Peyer's patch (tissue), 4 donors: ENCODE measurements around the gene DYNLT4. TPM values are rescaled to one million over a fixed set of nuclear protein-coding genes. Genes with fewer than 3 reads are reported as not detected.
"Not testable (repeated sequence)": the region's sequence is repeated elsewhere in the genome, so short reads cannot be mapped to it uniquely, and the experiment has no call there.

Experiments used
- DNase-seq, 3 donors: peaks; one replicate each; pipeline ENCODE4 v3.0.0-alpha.2; 2017 to 2019
- H3K27ac ChIP-seq, 4 donors: fragments of 200-600 bp; sonication (generic); one replicate each; pipeline ENCODE4 v1.5.1; 2016 to 2019
- H3K27me3 ChIP-seq, 2 donors: fragments of 200-600 bp; sonication (generic); one replicate each; pipeline ENCODE4 v1.5.1; 2019
- H3K36me3 ChIP-seq, 3 donors: fragments of 200-600 bp; sonication (generic); one replicate each; pipeline ENCODE4 v1.5.1; 2016 to 2019
- H3K4me1 ChIP-seq, 4 donors: fragments of 200-600 bp; sonication (generic); one replicate each; pipeline ENCODE4 v1.5.1; 2016 to 2019
- H3K4me3 ChIP-seq, 4 donors: fragments of 200-600 bp; sonication (generic); 1 replicate in 3 of 4; 2 replicates in 1 of 4; pipeline ENCODE4 v1.5.1; 2016 to 2019; ENCODE audit warnings: mild to moderate bottlenecking in 1 of 4
- H3K9me3 ChIP-seq, 4 donors: fragments of 200-600 bp; sonication (generic); one replicate each; pipeline ENCODE4 v1.5.1; 2016 to 2019; ENCODE audit warnings: mild to moderate bottlenecking in 1 of 4
- CTCF ChIP-seq, 6 experiments: fragments of 450-650 bp in 4 of 6; fragments of 200-600 bp in 2 of 6; sonication (generic) in 1 of 6; IDR thresholded peaks; one replicate each; pipeline ENCODE4 v1.5.1; 2017 to 2019; ENCODE audit warnings: antibody characterized with exemption in 6 of 6, mild to moderate bottlenecking in 3 of 6, moderate library complexity in 1 of 6
- POLR2A ChIP-seq, 2 donors: fragments of 450-650 bp; IDR thresholded peaks; one replicate each; pipeline ENCODE4 v1.5.1; 2017; ENCODE audit warnings: antibody characterized with exemption in 2 of 2, mild to moderate bottlenecking in 2 of 2, moderate library complexity in 2 of 2
- total RNA-seq, 4 donors: library from RNA; depleted of rRNA; stranded (reverse); fragments of >200 nt; gene quantifications; one replicate each; pipeline ENCODE4 v1.1.0, GENCODE V29; 2016

DYNLT4 gene
- total RNA-seq, 4 donors from 2014 or later: 3.5 TPM; not detected in 3

GRCh38 chr1:44842486-44842861, 35.3 kb upstream of the DYNLT4 start:
- TF ChIP-seq CTCF (IDR thresholded peaks at IDR 0.05) (no peak), POLR2A (IDR thresholded peaks at IDR 0.05) (no peak)
- no peaks in the 10 kb centered on the region for H3K36me3 ChIP-seq
- peaks cover 0 to 11% (median 9%) of the 10 kb centered on the region in 4 donors for H3K4me1 ChIP-seq
- no peaks in the 10 kb centered on the region for H3K9me3 ChIP-seq
- peaks cover 0 to 4% of the 10 kb centered on the region in 2 donors for H3K27me3 ChIP-seq
- peak overlapping the region; percentile 27 to 63 (median 51) for H3K4me3 ChIP-seq
- DNase-seq: no peak
- peak overlapping the region in 3 of 4 donors; percentile 4 to 38 (median 21) for H3K27ac ChIP-seq

- Histone ChIP-seq H3K27ac (no peak overlapping the region), H3K36me3 (no peaks in the 10 kb centered on the region), H3K27me3 (peaks cover 0 to 4% of the 10 kb centered on the region in 2 donors), H3K4me1 (peaks cover 0 to 11% (median 9%) of the 10 kb centered on the region in 4 donors), H3K4me3 (no peak overlapping the region), H3K9me3 (no peaks in the 10 kb centered on the region)
- no peak for TF ChIP-seq CTCF (IDR thresholded peaks at IDR 0.05)
- no peak for TF ChIP-seq POLR2A (IDR thresholded peaks at IDR 0.05)
- DNase-seq: no peak
Measured at GRCh38 chr1:44839576-44839975, 32.4 kb upstream of the DYNLT4 start.

- not testable (repeated sequence) for DNase-seq, H3K9me3 ChIP-seq, H3K27me3 ChIP-seq, H3K4me1 ChIP-seq, H3K36me3 ChIP-seq, H3K4me3 ChIP-seq, H3K27ac ChIP-seq
Measured at GRCh38 chr1:44838294-44838693, 31.1 kb upstream of the DYNLT4 start.

GRCh38 chr1:44835738-44836675, 28.9 kb upstream of the DYNLT4 start:
- H3K4me1 ChIP-seq: no peaks in the 10 kb centered on the region
- H3K4me3 ChIP-seq: no peak overlapping the region
- no peaks in the 10 kb centered on the region for H3K27me3 ChIP-seq
- peak; percentile 86 to 96 (median 93) for DNase-seq
- no peaks in the 10 kb centered on the region for H3K36me3 ChIP-seq
- TF ChIP-seq POLR2A (IDR thresholded peaks at IDR 0.05): no peak
- TF ChIP-seq CTCF (IDR thresholded peaks at IDR 0.05): peak; percentile 68 to 87 (median 77)
- no peaks in the 10 kb centered on the region for H3K9me3 ChIP-seq
- no peak overlapping the region for H3K27ac ChIP-seq

- Histone ChIP-seq H3K27me3 (no peaks in the 10 kb centered on the region), H3K27ac (no peak overlapping the region), H3K4me1 (no peaks in the 10 kb centered on the region), H3K4me3 (no peak overlapping the region), H3K36me3 (no peaks in the 10 kb centered on the region), H3K9me3 (no peaks in the 10 kb centered on the region)
- TF ChIP-seq CTCF (IDR thresholded peaks at IDR 0.05) (no peak), POLR2A (IDR thresholded peaks at IDR 0.05) (no peak)
- DNase-seq: no peak
Measured at GRCh38 chr1:44834328-44834727, 27.2 kb upstream of the DYNLT4 start.

- H3K4me3 ChIP-seq: no peak overlapping the region
- TF ChIP-seq POLR2A (IDR thresholded peaks at IDR 0.05) (no peak), CTCF (IDR thresholded peaks at IDR 0.05) (no peak)
- DNase-seq: no peak
- no peaks in the 10 kb centered on the region for H3K27me3 ChIP-seq
- H3K9me3 ChIP-seq: no peaks in the 10 kb centered on the region
- no peak overlapping the region for H3K27ac ChIP-seq
- no peaks in the 10 kb centered on the region for H3K4me1 ChIP-seq
- H3K36me3 ChIP-seq: no peaks in the 10 kb centered on the region
Measured at GRCh38 chr1:44832056-44832705, 25.0 kb upstream of the DYNLT4 start.
